GM12878 (cell line): ENCODE results near the gene PALD1. TPM values are rescaled to one million over a fixed set of nuclear protein-coding genes. Genes with fewer than 3 reads are reported as not detected.

Source experiments
- ATAC-seq: fragments of 200-7000 bp; cut with Tn5 transposase; 3 replicates; pipeline ENCODE4 v1.9.1; 2020; ENCODE audit warnings: mild to moderate bottlenecking, moderate library complexity
- BruUV-seq: library from RNA; stranded (reverse); fragments of 400-500 nt; replicated peaks from 2 replicates; lab custom pipeline; 2021; lab: Mats Ljungman, UMichigan
- CTCF ChIA-PET: fragments of 300-600 bp; sonication (Branson Sonifier 250); formaldehyde crosslinking; extraction: SDS; loops from one replicate; lab custom pipeline; 2021; ENCODE audit warnings: inconsistent platforms; lab: Yijun Ruan, JAX
- POLR2A ChIA-PET: fragments of 350-600 bp; formaldehyde crosslinking; extraction: SDS; loops from one replicate; lab custom pipeline; 2021; ENCODE audit warnings: inconsistent platforms; lab: Charles Lee
- RAD21 ChIA-PET: fragments of 300-600 bp; sonication (Branson Sonifier 250); formaldehyde crosslinking; loops from one replicate; lab custom pipeline; 2023; ENCODE audit warnings: antibody characterized with exemption; ENCODE audit not compliant: unreplicated experiment; lab: Charles Lee
- SMC1A ChIA-PET: fragments of 300-600 bp; sonication (Branson Sonifier 250); formaldehyde crosslinking; loops from one replicate; lab custom pipeline; 2023; ENCODE audit not compliant: unreplicated experiment, uncharacterized antibody; lab: Charles Lee
- DNase-seq: peaks from one replicate; pipeline ENCODE4 v3.0.0-alpha.2; 2011; ENCODE audit warnings: low read depth, low spot score
- FAIRE-seq: peaks from 3 replicates; lab custom pipeline; 2011; peaks lifted over from hg19 to GRCh38; lab: Jason Lieb, UNC
- H2AFZ ChIP-seq: 2 replicates; pipeline ENCODE4 v1.6.0; 2011; ENCODE audit warnings: low read depth, low read length, control low read depth; ENCODE audit not compliant: control insufficient read depth
- H3K27ac ChIP-seq: 2 replicates; pipeline ENCODE4 v1.5.1; 2011; ENCODE audit warnings: control low read depth; ENCODE audit not compliant: control insufficient read depth, insufficient read depth
- H3K27me3 ChIP-seq, 2 experiments: replicated peaks in 1 of 2; 2 replicates each; pipeline versions ENCODE4 v1.6.0 to v1.6.1; 2011; ENCODE audit warnings: low read length in 1 of 2; ENCODE audit not compliant: control insufficient read depth in 2 of 2, insufficient read depth in 2 of 2
- H3K36me3 ChIP-seq, 2 experiments: 2 replicates each; pipeline ENCODE4 v1.5.1; 2011; ENCODE audit warnings: low read length in 1 of 2; ENCODE audit not compliant: control insufficient read depth in 2 of 2, insufficient read depth in 2 of 2
- H3K4me1 ChIP-seq: 2 replicates; pipeline ENCODE4 v1.6.1; 2011; ENCODE audit warnings: mild to moderate bottlenecking, low read length, moderate library complexity, mixed read lengths; ENCODE audit not compliant: control insufficient read depth, insufficient read depth
- H3K4me2 ChIP-seq: 2 replicates; pipeline ENCODE4 v1.6.0; 2011; ENCODE audit warnings: control low read depth; ENCODE audit not compliant: control insufficient read depth, insufficient read depth
- H3K4me3 ChIP-seq: fragments of 200-600 bp; sonication (generic); 2 replicates; pipeline ENCODE4 v1.5.1; 2016
- H3K79me2 ChIP-seq: 2 replicates; pipeline ENCODE4 v1.6.0; 2011; ENCODE audit warnings: low read length; ENCODE audit not compliant: control insufficient read depth, insufficient read depth
- H3K9ac ChIP-seq: 2 replicates; pipeline ENCODE4 v1.8.0; 2011; ENCODE audit warnings: low read length, control low read depth, mixed read lengths; ENCODE audit not compliant: control insufficient read depth, insufficient read depth
- H3K9me3 ChIP-seq: replicated peaks from 3 replicates; pipeline ENCODE4 v1.5.1; 2011; ENCODE audit warnings: mild to moderate bottlenecking, low read length; ENCODE audit not compliant: control insufficient read depth, insufficient read depth
- H4K20me1 ChIP-seq: 2 replicates; pipeline ENCODE4 v1.6.0; 2011; ENCODE audit not compliant: control insufficient read depth, insufficient read depth
- ASH2L ChIP-seq: fragments of 300-600, 200-600 bp; sonication (generic); IDR thresholded peaks from 2 replicates; pipeline ENCODE4 v1.6.1; 2017; ENCODE audit warnings: low read depth, mild to moderate bottlenecking, borderline replicate concordance
- CBX3 ChIP-seq: fragments of 200-600 bp; sonication (generic); IDR thresholded peaks from 2 replicates; pipeline ENCODE4 v1.6.1; 2016; ENCODE audit warnings: low read depth, borderline replicate concordance
- CHD1 ChIP-seq: IDR thresholded peaks from 2 replicates; pipeline ENCODE4 v1.6.1; 2012; ENCODE audit warnings: low read depth, low read length, improper control_type of control experiment
- IRF4 ChIP-seq: IDR thresholded peaks from 2 replicates; pipeline ENCODE4 v1.6.1; 2011; ENCODE audit warnings: low read depth, low read length
- JUNB ChIP-seq: IDR thresholded peaks from 2 replicates; pipeline ENCODE4 v1.6.1; 2016; ENCODE audit warnings: antibody characterized with exemption, mild to moderate bottlenecking
- MEF2A ChIP-seq: IDR thresholded peaks from 2 replicates; pipeline ENCODE4 v1.6.1; 2011; ENCODE audit warnings: low read depth, mild to moderate bottlenecking, low read length, moderate library complexity; ENCODE audit not compliant: insufficient read depth
- NFXL1 ChIP-seq: fragments of 450-650 bp; IDR thresholded peaks from 2 replicates; pipeline ENCODE4 v1.6.1; 2017; ENCODE audit warnings: antibody characterized with exemption, mild to moderate bottlenecking, borderline replicate concordance
- PAX8 ChIP-seq: fragments of 450-650 bp; IDR thresholded peaks from 2 replicates; pipeline ENCODE4 v1.6.1; 2017; ENCODE audit warnings: mild to moderate bottlenecking, moderate library complexity
- POU2F2 ChIP-seq: IDR thresholded peaks from 3 replicates; pipeline ENCODE4 v1.6.1; 2011; ENCODE audit warnings: low read depth, mild to moderate bottlenecking, low read length, borderline replicate concordance
- RUNX3 ChIP-seq: IDR thresholded peaks from 2 replicates; pipeline ENCODE4 v1.6.1; 2012; ENCODE audit warnings: low read length, inconsistent platforms
- SIN3A ChIP-seq: IDR thresholded peaks from 2 replicates; pipeline ENCODE4 v1.6.1; 2012; ENCODE audit warnings: low read depth, low read length, improper control_type of control experiment
- ZNF622 ChIP-seq: fragments of 450-650 bp; IDR thresholded peaks from 2 replicates; pipeline ENCODE4 v1.6.1; 2017; ENCODE audit warnings: mild to moderate bottlenecking, inconsistent platforms
- WGBS: methylation state at CpG from one replicate; pipeline ENCODE4 v1.1.6; 2016; ENCODE audit warnings: low lambda C conversion rate; ENCODE audit not compliant: insufficient replicate concordance, insufficient coverage; ENCODE audit errors: missing lambda C conversion rate; 5-methylcytosine and 5-hydroxymethylcytosine counted together
- in situ Hi-C: fragments of 300-500 bp; cut with MboI; formaldehyde crosslinking; loops from 9 replicates; pipeline ENCODE4 v1.14.3; 2018; ENCODE audit warnings: mixed read lengths
- intact Hi-C: fragments of 100-400 bp; cut with micrococcal nuclease; formaldehyde crosslinking; loops from one replicate; pipeline ENCODE4 v1.14.2; 2022; ENCODE audit not compliant: unreplicated experiment
- polyA plus RNA-seq, 11 experiments: library from polyadenylated mRNA; depleted of rRNA in 4 of 11; unstranded in 6 of 11; stranded (reverse) in 5 of 11; fragments of >200 nt; fragmentation: Nextera tagmentation in 4 of 11; fragmentation: Illumina TruSeq in 1 of 11; extraction: Ambion mirVana in 4 of 11; extraction: Trizol in 1 of 11; gene quantifications; 1 replicate in 1 of 11; 2 replicates in 10 of 11; pipeline versions ENCODE4 v1.2.1 to v1.2.3, GENCODE V29; 2011 to 2016; ENCODE audit warnings: inconsistent platforms in 2 of 11, missing spikeins in 2 of 11, low read depth in 1 of 11
- total RNA-seq, 4 experiments: library from RNA; depleted of rRNA in 3 of 4; stranded (reverse); fragments of >200 nt in 3 of 4; fragmentation: Illumina TruSeq in 1 of 4; extraction: Trizol in 1 of 4; gene quantifications; 2 replicates each; pipeline versions ENCODE4 v1.2.1 to v1.2.3, GENCODE V29; 2013 to 2021

Gene PALD1
- total and polyA plus RNA-seq, 10 of the 15 experiments (the other 5 are each of a cell fraction or from before 2014, with no cell fraction given): 0.43 to 20.9 (median 9.0) TPM

- ChIA-PET POLR2A (no interaction called here), SMC1A (no interaction called here), CTCF (no interaction called here), RAD21 (no interaction called here)
- no peak for ATAC-seq
- DNase-seq: no peak
- H4K20me1 ChIP-seq: no peaks in the 10 kb centered on the region
- FAIRE-seq: no peak
- no peak overlapping the region for H3K4me3 ChIP-seq
- no peaks in the 10 kb centered on the region for H3K79me2 ChIP-seq
- no peak overlapping the region for H3K9ac ChIP-seq
- H3K9me3 ChIP-seq: no peaks in the 10 kb centered on the region
- no TSS peak for BruUV-seq
- no peak overlapping the region for H3K27ac ChIP-seq
- H3K36me3 ChIP-seq: no peaks in the 10 kb centered on the region
- peaks cover 13 to 18% of the 10 kb centered on the region in 2 experiments for H3K27me3 ChIP-seq
- in situ Hi-C loops (no loop called here), intact Hi-C loops (no loop called here)
- H3K4me2 ChIP-seq: no peak overlapping the region
- TF ChIP-seq NFXL1: no peak
- TF ChIP-seq MEF2A: no peak
- TF ChIP-seq ZNF622: no peak
- no peak for TF ChIP-seq IRF4
- TF ChIP-seq ASH2L: no peak
- no peak for TF ChIP-seq SIN3A
- TF ChIP-seq RUNX3: no peak
- no peak for TF ChIP-seq PAX8
- no peak for TF ChIP-seq CHD1
- no peak for TF ChIP-seq POU2F2
- no peak for TF ChIP-seq CBX3
- TF ChIP-seq JUNB: no peak
- 34% methylated on average over 67 of the region's 69 CpGs for WGBS
- no peak overlapping the region for H2AFZ ChIP-seq
- no peaks in the 10 kb centered on the region for H3K4me1 ChIP-seq
Observed at GRCh38 chr10:70440296-70441160, 38.0 kb upstream of the PALD1 start.
